ENCODE results near the gene SPG11. TPM values are rescaled to one million over a fixed set of nuclear protein-coding genes. Genes with fewer than 3 reads are reported as not detected.
"Not testable (repeated sequence)": the region's sequence is repeated elsewhere in the genome, so short reads cannot be mapped to it uniquely, and the experiment has no call there.

Gene SPG11
- total and polyA plus RNA-seq, 10 of the 15 experiments (the other 5 are each of a cell fraction or from before 2014, with no cell fraction given), result 22.1 to 85.1 (median 47.2) TPM

DNA sequence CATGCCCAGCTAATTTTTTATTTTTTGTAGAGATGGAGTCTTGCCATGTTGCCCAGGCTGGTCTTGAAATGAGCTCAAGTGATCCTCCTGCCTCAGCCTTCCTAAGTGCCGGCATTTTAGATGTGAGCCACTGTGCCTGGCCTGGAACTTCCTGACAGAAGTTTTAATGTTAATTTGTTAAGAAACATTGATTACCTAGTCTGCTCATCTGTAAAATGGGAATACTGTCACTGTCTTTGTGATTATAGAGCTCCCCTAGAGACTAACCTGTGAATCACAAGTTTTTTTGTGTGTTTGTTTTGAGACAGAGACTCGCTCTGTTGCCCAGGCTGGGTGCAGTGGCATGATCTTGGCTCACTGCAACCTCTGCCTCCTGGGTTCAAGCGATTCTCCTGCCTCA, 130.8 kb downstream of the SPG11 start:
- Histone ChIP-seq H2AFZ (ENCODE audit: control insufficient read depth, low read depth, low read length) (no peak overlapping the region), H3K9me3 (replicated peaks; ENCODE audit: control insufficient read depth, insufficient read depth, low read length) (no peaks in the 10 kb centered on the region), H4K20me1 (ENCODE audit: control insufficient read depth, insufficient read depth) (no peaks in the 10 kb centered on the region), H3K79me2 (ENCODE audit: control insufficient read depth, insufficient read depth, low read length) (peaks cover 14% of the 10 kb centered on the region), H3K36me3 (ENCODE audit: control insufficient read depth in 2 of 2, insufficient read depth in 2 of 2, low read length in 1 of 2) (no peaks in the 10 kb centered on the region), H3K27ac (ENCODE audit: control insufficient read depth, insufficient read depth) (no peak overlapping the region), H3K4me2 (ENCODE audit: control insufficient read depth, insufficient read depth) (no peak overlapping the region), H3K27me3 (replicated peaks in 1 of 2; ENCODE audit: control insufficient read depth in 2 of 2, insufficient read depth in 2 of 2, low read length in 1 of 2) (no peaks in the 10 kb centered on the region), H3K4me1 (ENCODE audit: control insufficient read depth, insufficient read depth, low read length) (peaks cover 4% of the 10 kb centered on the region; the same call in 1 of the 2 replicates), H3K4me3 (no peak overlapping the region), H3K9ac (ENCODE audit: control insufficient read depth, insufficient read depth, low read length) (no peak overlapping the region)
- TF ChIP-seq STAT3 (IDR thresholded peaks at IDR 0.05; ENCODE audit: low read depth, low read length), result no peak
- peak; percentile 45; the same call in 1 of the 2 replicates for TF ChIP-seq SMARCA5 (IDR thresholded peaks at IDR 0.05)
- TF ChIP-seq, protein P1, sequence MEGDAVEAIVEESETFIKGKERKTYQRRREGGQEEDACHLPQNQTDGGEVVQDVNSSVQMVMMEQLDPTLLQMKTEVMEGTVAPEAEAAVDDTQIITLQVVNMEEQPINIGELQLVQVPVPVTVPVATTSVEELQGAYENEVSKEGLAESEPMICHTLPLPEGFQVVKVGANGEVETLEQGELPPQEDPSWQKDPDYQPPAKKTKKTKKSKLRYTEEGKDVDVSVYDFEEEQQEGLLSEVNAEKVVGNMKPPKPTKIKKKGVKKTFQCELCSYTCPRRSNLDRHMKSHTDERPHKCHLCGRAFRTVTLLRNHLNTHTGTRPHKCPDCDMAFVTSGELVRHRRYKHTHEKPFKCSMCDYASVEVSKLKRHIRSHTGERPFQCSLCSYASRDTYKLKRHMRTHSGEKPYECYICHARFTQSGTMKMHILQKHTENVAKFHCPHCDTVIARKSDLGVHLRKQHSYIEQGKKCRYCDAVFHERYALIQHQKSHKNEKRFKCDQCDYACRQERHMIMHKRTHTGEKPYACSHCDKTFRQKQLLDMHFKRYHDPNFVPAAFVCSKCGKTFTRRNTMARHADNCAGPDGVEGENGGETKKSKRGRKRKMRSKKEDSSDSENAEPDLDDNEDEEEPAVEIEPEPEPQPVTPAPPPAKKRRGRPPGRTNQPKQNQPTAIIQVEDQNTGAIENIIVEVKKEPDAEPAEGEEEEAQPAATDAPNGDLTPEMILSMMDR (IDR thresholded peaks at IDR 0.05 in 2 of 3, conservative IDR thresholded peaks at IDR 0.05 in 1 of 3; ENCODE audit: control insufficient read depth in 2 of 3, extremely low read depth in 1 of 3, insufficient read depth in 1 of 3, low read depth in 3 of 3, low read length in 3 of 3), result peak in 2 of 3 experiments; percentile 33 to 39; a peak in 3 of 6 replicates
- RAD21 ChIA-PET (ENCODE audit: unreplicated experiment), result interaction anchor here (0.6 to 1.4 kb wide), 3 partner anchors 14 to 86 kb away, joined by 3 to 6 read pairs (median 4); no protein-coding TSS in a partner anchor
- SMC1A ChIA-PET (ENCODE audit: uncharacterized antibody, unreplicated experiment), result interaction anchor here (1.0 to 2.2 kb wide), 4 partner anchors 10 to 207 kb away, joined by 3 to 6 read pairs (median 4); no protein-coding TSS in a partner anchor
- BruUV-seq (replicated peaks), result no TSS peak
- intact Hi-C loops (cut with micrococcal nuclease; ENCODE audit: unreplicated experiment) (no loop called here), in situ Hi-C loops (cut with MboI) (no loop called here)
- FAIRE-seq (no peak), DNase-seq (ENCODE audit: low read depth, low spot score) (no peak), ATAC-seq (no peak)
- CTCF ChIA-PET, result interaction anchor here (0.6 to 2.0 kb wide), 6 partner anchors 8 to 778 kb away, joined by 3 to 11 read pairs (median 3); no protein-coding TSS in a partner anchor
- POLR2A ChIA-PET, result interaction anchor here (0.7 to 1.5 kb wide), 2 partner anchors 14 to 126 kb away, joined by 3 read pairs; no protein-coding TSS in a partner anchor
- WGBS (ENCODE audit: insufficient coverage, insufficient replicate concordance, low lambda C conversion rate, missing lambda C conversion rate), result 67% methylated on average over 3 of the region's 3 CpGs

DNA sequence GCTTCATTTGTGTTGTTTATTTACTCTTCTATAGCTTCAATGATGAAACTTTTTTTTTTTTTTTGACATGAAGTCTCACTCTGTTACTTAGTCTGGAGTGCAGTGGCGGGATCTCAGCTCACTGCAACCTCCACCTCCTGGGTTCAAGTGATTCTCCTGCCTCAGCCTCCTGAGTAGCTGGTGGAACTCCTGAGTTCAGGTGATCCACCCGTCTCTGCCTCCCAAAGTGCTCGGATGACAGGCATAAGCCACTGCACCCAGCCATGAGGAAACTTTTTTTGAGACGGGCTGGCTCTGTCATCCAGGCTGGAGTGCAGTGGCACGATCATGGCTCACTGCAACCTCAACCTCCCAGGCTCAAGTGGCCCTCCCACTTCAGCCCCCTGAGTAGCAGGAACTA, 131.2 kb downstream of the SPG11 start:
- H4K20me1 ChIP-seq (ENCODE audit: control insufficient read depth, insufficient read depth); H3K36me3 ChIP-seq (ENCODE audit: control insufficient read depth in 2 of 2, insufficient read depth in 2 of 2, low read length in 1 of 2); intact Hi-C loops (cut with micrococcal nuclease; ENCODE audit: unreplicated experiment); H3K4me1 ChIP-seq (ENCODE audit: control insufficient read depth, insufficient read depth, low read length); FAIRE-seq; ATAC-seq; H3K4me3 ChIP-seq; H3K27ac ChIP-seq (ENCODE audit: control insufficient read depth, insufficient read depth); H3K9ac ChIP-seq (ENCODE audit: control insufficient read depth, insufficient read depth, low read length); H2AFZ ChIP-seq (ENCODE audit: control insufficient read depth, low read depth, low read length); H3K9me3 ChIP-seq (replicated peaks; ENCODE audit: control insufficient read depth, insufficient read depth, low read length); in situ Hi-C loops (cut with MboI); H3K79me2 ChIP-seq (ENCODE audit: control insufficient read depth, insufficient read depth, low read length); H3K4me2 ChIP-seq (ENCODE audit: control insufficient read depth, insufficient read depth); BruUV-seq (replicated peaks); H3K27me3 ChIP-seq (replicated peaks in 1 of 2; ENCODE audit: control insufficient read depth in 2 of 2, insufficient read depth in 2 of 2, low read length in 1 of 2); DNase-seq (ENCODE audit: low read depth, low spot score): not testable (repeated sequence)
- WGBS (ENCODE audit: insufficient coverage, insufficient replicate concordance, low lambda C conversion rate, missing lambda C conversion rate), result 80% methylated on average over 5 of the region's 5 CpGs
- ChIA-PET CTCF (interaction anchor here (0.6 to 2.0 kb wide), 6 partner anchors 9 to 778 kb away, joined by 3 to 11 read pairs (median 3); no protein-coding TSS in a partner anchor), SMC1A (ENCODE audit: uncharacterized antibody, unreplicated experiment) (interaction anchor here (1.0 to 2.2 kb wide), 4 partner anchors 10 to 207 kb away, joined by 3 to 6 read pairs (median 4); no protein-coding TSS in a partner anchor), RAD21 (ENCODE audit: unreplicated experiment) (interaction anchor here (0.6 to 1.4 kb wide), 3 partner anchors 15 to 86 kb away, joined by 3 to 6 read pairs (median 4); no protein-coding TSS in a partner anchor), POLR2A (interaction anchor here (0.7 to 1.5 kb wide), 2 partner anchors 14 to 127 kb away, joined by 3 read pairs; no protein-coding TSS in a partner anchor)
